Choroid plexus epithelial cell (primary cell): ENCODE data around the gene DHRS1.
A peak's percentile ranks its signal among the peaks of the same experiment; 100 is the strongest.

Source experiments
- DNase-seq: peaks from one replicate; pipeline ENCODE4 v3.0.0-alpha.2; 2010; ENCODE audit warnings: low read depth
- H3K4me3 ChIP-seq: 2 replicates; pipeline ENCODE4 v1.5.1; 2011; ENCODE audit warnings: low read depth, mild to moderate bottlenecking, control low read depth, low read length, moderate library complexity
- CTCF ChIP-seq: conservative IDR thresholded peaks from 2 replicates; pipeline ENCODE4 v1.5.1; 2011; ENCODE audit warnings: low read depth, mild to moderate bottlenecking, control low read depth, inconsistent platforms, low read length, moderate library complexity

Gene DHRS1

GRCh38 chr14:24308342-24309124 lies 9.0 kb upstream of the DHRS1 start:
- no peak for DNase-seq
- no peak for TF ChIP-seq CTCF
- no peak overlapping the region for H3K4me3 ChIP-seq

GRCh38 chr14:24307575-24308341 lies 8.2 kb upstream of the DHRS1 start, which contains the start of gene CIDEB:
CIDEB (minus strand) TSS chr14:24307977; CDS start chr14:24307858, 119 bp downstream.
- peak; percentile 96 for TF ChIP-seq CTCF
- DNase-seq, result peak; percentile 66
- no peak within 1 kb of the TSS for H3K4me3 ChIP-seq

GRCh38 chr14:24307156-24307574 lies 7.6 kb upstream of the DHRS1 start:
- no peak for TF ChIP-seq CTCF
- H3K4me3 ChIP-seq, result no peak overlapping the region
- no peak for DNase-seq

GRCh38 chr14:24304019-24304387 lies 4.4 kb upstream of the DHRS1 start:
- TF ChIP-seq CTCF, result no peak
- H3K4me3 ChIP-seq, result no peak overlapping the region
- no peak for DNase-seq

GRCh38 chr14:24300326-24300980 lies 873 bp upstream of the DHRS1 start:
- peak overlapping the region; percentile 92 for H3K4me3 ChIP-seq
- no peak for TF ChIP-seq CTCF
- DNase-seq, result no peak

- no peak for TF ChIP-seq CTCF
- peak overlapping the region; percentile 92 for H3K4me3 ChIP-seq
- DNase-seq, result peak; percentile 46
Observed at GRCh38 chr14:24298892-24299254, 707 bp downstream of the DHRS1 start.
